ENCODE results near the gene SNPH.

SNPH gene

GRCh38 chr20:1323256-1323655, 57.2 kb downstream of the SNPH start:
- DNase-seq (ENCODE audit: low read depth in 3 of 3, low spot score in 1 of 3), result no peak

GRCh38 chr20:1323830-1324597, 57.9 kb downstream of the SNPH start:
- no peak for DNase-seq (ENCODE audit: low read depth in 3 of 3, low spot score in 1 of 3)

GRCh38 chr20:1324598-1325172, 58.6 kb downstream of the SNPH start:
- no peak for DNase-seq (ENCODE audit: low read depth in 3 of 3, low spot score in 1 of 3)

- DNase-seq (ENCODE audit: low read depth in 3 of 3, low spot score in 1 of 3), result peak; percentile 98 to 99 (median 99)
These were observed 59.3 kb downstream of the SNPH start for GRCh38 chr20:1325173-1326030.

- no peak for DNase-seq (ENCODE audit: low read depth in 3 of 3, low spot score in 1 of 3)
These were observed 60.2 kb downstream of the SNPH start for GRCh38 chr20:1326031-1326930.

- DNase-seq (ENCODE audit: low read depth in 3 of 3, low spot score in 1 of 3), result no peak
These were observed 61.2 kb downstream of the SNPH start for GRCh38 chr20:1327241-1327653.

- DNase-seq (ENCODE audit: low read depth in 3 of 3, low spot score in 1 of 3), result no peak
These were observed 62.0 kb downstream of the SNPH start for GRCh38 chr20:1327827-1328679.

GRCh38 chr20:1328680-1329330, 62.7 kb downstream of the SNPH start, which contains the start of gene SDCBP2:
SDCBP2 (minus strand) TSS chr20:1329139; CDS start chr20:1320416, 8,723 bp downstream.
- no peak for DNase-seq (ENCODE audit: low read depth in 3 of 3, low spot score in 1 of 3)

GRCh38 chr20:1330075-1330830, 64.2 kb downstream of the SNPH start:
- no peak for DNase-seq (ENCODE audit: low read depth in 3 of 3, low spot score in 1 of 3)

- no peak for DNase-seq (ENCODE audit: low read depth in 3 of 3, low spot score in 1 of 3)
These were observed 65.0 kb downstream of the SNPH start for GRCh38 chr20:1331101-1331500.

GRCh38 chr20:1331801-1332453, 65.8 kb downstream of the SNPH start:
- no peak for DNase-seq (ENCODE audit: low read depth in 3 of 3, low spot score in 1 of 3)

- no peak for DNase-seq (ENCODE audit: low read depth in 3 of 3, low spot score in 1 of 3)
These were observed 66.7 kb downstream of the SNPH start for GRCh38 chr20:1332749-1333300.

GRCh38 chr20:1333462-1334369, 67.6 kb downstream of the SNPH start:
- DNase-seq (ENCODE audit: low read depth in 3 of 3, low spot score in 1 of 3), result no peak

- DNase-seq (ENCODE audit: low read depth in 3 of 3, low spot score in 1 of 3), result no peak
These were observed 68.3 kb downstream of the SNPH start for GRCh38 chr20:1334370-1334731.

GRCh38 chr20:1334761-1335160, 68.7 kb downstream of the SNPH start:
- no peak for DNase-seq (ENCODE audit: low read depth in 3 of 3, low spot score in 1 of 3)

- no peak for DNase-seq (ENCODE audit: low read depth in 3 of 3, low spot score in 1 of 3)
These were observed 70.0 kb downstream of the SNPH start for GRCh38 chr20:1335961-1336698.

Measured in stimulated activated CD4-positive, alpha-beta T cell treated with anti-CD3 and anti-CD28 coated beads, TNF-alpha, amount 100 ng/mL, for 1 hour (primary cell).